ENCODE measurements around the gene TMEM260. TPM values are rescaled to one million over a fixed set of nuclear protein-coding genes. Genes with fewer than 3 reads are reported as not detected.
A peak's percentile ranks its signal among the peaks of the same experiment; 100 is the strongest.

The TMEM260 gene
- total and polyA plus RNA-seq, 2 experiments from 2014 or later: 19.7 to 28.7 TPM

DNA sequence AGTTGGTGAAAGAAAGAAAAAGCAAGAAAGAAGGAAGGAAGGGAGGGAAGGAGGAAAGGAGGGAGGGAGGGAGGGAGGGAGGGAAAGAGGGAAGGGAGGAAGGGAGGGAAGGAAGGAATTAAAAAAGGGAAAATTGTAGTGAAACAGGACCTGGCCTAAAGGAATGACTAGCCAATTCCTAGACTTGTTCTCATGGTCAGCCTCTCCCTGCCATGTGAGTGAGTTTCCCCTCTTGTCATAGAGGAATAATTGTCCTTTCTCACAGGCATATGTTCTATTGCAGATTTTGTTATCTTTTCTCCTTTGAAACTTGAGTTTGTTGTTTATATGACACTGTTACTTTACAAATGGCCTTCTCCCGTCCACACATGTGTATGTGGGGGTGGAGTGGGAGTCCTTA, 81.9 kb downstream of the TMEM260 start:
- no peaks in the 10 kb centered on the region for H4K20me1 ChIP-seq (ENCODE audit: insufficient read depth, poor library complexity, severe bottlenecking)
- H3K4me3 ChIP-seq: no peak overlapping the region
- H2AFZ ChIP-seq: no peak overlapping the region
- no peaks in the 10 kb centered on the region for H3K27me3 ChIP-seq
- H3K4me2 ChIP-seq: no peak overlapping the region
- TF ChIP-seq EZH2phosphoT487 (IDR thresholded peaks at IDR 0.05; ENCODE audit: low read depth, severe bottlenecking, unreplicated experiment) (no peak), EZH2 (IDR thresholded peaks at IDR 0.05; ENCODE audit: borderline replicate concordance) (no peak)
- TF ChIP-seq, protein P1, sequence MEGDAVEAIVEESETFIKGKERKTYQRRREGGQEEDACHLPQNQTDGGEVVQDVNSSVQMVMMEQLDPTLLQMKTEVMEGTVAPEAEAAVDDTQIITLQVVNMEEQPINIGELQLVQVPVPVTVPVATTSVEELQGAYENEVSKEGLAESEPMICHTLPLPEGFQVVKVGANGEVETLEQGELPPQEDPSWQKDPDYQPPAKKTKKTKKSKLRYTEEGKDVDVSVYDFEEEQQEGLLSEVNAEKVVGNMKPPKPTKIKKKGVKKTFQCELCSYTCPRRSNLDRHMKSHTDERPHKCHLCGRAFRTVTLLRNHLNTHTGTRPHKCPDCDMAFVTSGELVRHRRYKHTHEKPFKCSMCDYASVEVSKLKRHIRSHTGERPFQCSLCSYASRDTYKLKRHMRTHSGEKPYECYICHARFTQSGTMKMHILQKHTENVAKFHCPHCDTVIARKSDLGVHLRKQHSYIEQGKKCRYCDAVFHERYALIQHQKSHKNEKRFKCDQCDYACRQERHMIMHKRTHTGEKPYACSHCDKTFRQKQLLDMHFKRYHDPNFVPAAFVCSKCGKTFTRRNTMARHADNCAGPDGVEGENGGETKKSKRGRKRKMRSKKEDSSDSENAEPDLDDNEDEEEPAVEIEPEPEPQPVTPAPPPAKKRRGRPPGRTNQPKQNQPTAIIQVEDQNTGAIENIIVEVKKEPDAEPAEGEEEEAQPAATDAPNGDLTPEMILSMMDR (IDR thresholded peaks at IDR 0.05; ENCODE audit: poor library complexity): no peak
- no peaks in the 10 kb centered on the region for H3K9me3 ChIP-seq (ENCODE audit: low read depth)
- H3K36me3 ChIP-seq (replicated peaks; ENCODE audit: insufficient read depth, low read depth): no peaks in the 10 kb centered on the region
- no peaks in the 10 kb centered on the region for H3K79me2 ChIP-seq
- no peaks in the 10 kb centered on the region for H3K9me2 ChIP-seq (replicated peaks; ENCODE audit: insufficient read depth)
- WGBS (ENCODE audit: low lambda C conversion rate, missing lambda C conversion rate): 65% methylated on average over 1 of the region's 1 CpG
- DNase-seq (ENCODE audit: low spot score): no peak
- H3K4me1 ChIP-seq (ENCODE audit: insufficient read depth): peaks cover 18% of the 10 kb centered on the region
- no peak overlapping the region for H3K27ac ChIP-seq

DNA sequence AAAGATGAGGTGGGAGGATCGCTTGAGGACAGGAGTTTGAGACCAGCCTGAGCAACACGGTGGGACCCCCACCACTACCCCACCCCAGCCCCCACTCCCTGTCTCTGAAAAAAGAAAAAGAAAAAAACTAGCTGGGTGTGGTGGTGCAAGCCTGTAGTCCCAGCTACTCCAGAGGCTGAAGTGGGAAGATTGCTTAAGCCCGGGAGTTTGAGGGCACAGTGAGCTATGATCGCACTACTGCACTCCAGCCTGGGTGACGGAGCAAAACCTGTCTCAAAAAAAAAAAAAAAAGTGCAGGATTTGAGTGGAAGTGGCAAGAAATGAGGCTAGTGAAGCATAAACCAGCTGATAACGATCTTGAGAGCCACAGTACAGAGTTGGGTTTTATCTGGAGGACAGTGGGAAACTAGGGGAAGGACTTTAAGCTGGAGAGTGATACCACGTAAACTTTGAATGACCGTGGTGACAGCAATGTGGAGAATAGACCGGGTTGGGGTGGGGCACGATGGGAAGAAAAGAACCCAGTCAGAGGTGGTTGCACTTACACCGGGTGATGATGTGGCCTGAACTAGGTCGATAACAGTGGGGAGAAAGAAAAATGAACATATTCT, 85.3 kb downstream of the TMEM260 start:
- H2AFZ ChIP-seq: no peak overlapping the region
- WGBS (ENCODE audit: low lambda C conversion rate, missing lambda C conversion rate): 80% methylated on average over 10 of the region's 12 CpGs
- TF ChIP-seq EZH2 (IDR thresholded peaks at IDR 0.05; ENCODE audit: borderline replicate concordance) (no peak), EZH2phosphoT487 (IDR thresholded peaks at IDR 0.05; ENCODE audit: low read depth, severe bottlenecking, unreplicated experiment) (no peak)
- TF ChIP-seq, protein P1 (IDR thresholded peaks at IDR 0.05; ENCODE audit: poor library complexity): no peak
- no peaks in the 10 kb centered on the region for H3K79me2 ChIP-seq
- H3K4me2 ChIP-seq: no peak overlapping the region
- no peaks in the 10 kb centered on the region for H3K9me3 ChIP-seq (ENCODE audit: low read depth)
- H4K20me1 ChIP-seq (ENCODE audit: insufficient read depth, poor library complexity, severe bottlenecking): no peaks in the 10 kb centered on the region
- H3K27ac ChIP-seq: peak overlapping the region; percentile 84
- H3K4me1 ChIP-seq (ENCODE audit: insufficient read depth): peaks cover 15% of the 10 kb centered on the region
- no peaks in the 10 kb centered on the region for H3K36me3 ChIP-seq (replicated peaks; ENCODE audit: insufficient read depth, low read depth)
- no peak overlapping the region for H3K4me3 ChIP-seq
- H3K27me3 ChIP-seq: no peaks in the 10 kb centered on the region
- no peak for DNase-seq (ENCODE audit: low spot score)
- H3K9me2 ChIP-seq (replicated peaks; ENCODE audit: insufficient read depth): no peaks in the 10 kb centered on the region

DNA sequence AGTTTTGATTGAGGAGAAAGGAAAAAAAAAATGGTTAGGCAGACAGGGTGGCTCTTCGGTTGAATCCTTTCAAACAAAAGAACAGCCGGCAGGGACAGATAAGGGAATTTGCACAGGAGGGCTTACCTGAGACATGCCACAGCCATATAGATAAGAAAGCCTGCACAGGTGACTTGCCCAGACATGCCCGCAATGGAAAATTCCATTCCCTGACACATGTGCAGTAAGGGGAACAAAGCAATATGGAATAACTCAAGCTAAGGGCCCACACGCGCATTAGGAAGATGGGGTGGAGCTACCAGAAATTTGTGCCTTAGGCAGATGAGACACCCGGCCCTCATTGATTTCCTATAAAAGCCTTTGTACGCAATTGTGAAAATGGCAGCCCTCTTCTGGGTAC, 86.7 kb downstream of the TMEM260 start:
- Histone ChIP-seq H3K9me3 (ENCODE audit: low read depth) (no peaks in the 10 kb centered on the region), H3K27ac (peak overlapping the region; percentile 84), H3K9me2 (replicated peaks; ENCODE audit: insufficient read depth) (no peaks in the 10 kb centered on the region), H2AFZ (peak overlapping the region; percentile 18), H3K27me3 (no peaks in the 10 kb centered on the region), H3K4me3 (no peak overlapping the region), H3K4me2 (no peak overlapping the region), H4K20me1 (ENCODE audit: insufficient read depth, poor library complexity, severe bottlenecking) (no peaks in the 10 kb centered on the region), H3K4me1 (ENCODE audit: insufficient read depth) (peaks cover 15% of the 10 kb centered on the region), H3K79me2 (no peaks in the 10 kb centered on the region), H3K36me3 (replicated peaks; ENCODE audit: insufficient read depth, low read depth) (no peaks in the 10 kb centered on the region)
- TF ChIP-seq EZH2 (IDR thresholded peaks at IDR 0.05; ENCODE audit: borderline replicate concordance) (no peak), EZH2phosphoT487 (IDR thresholded peaks at IDR 0.05; ENCODE audit: low read depth, severe bottlenecking, unreplicated experiment) (no peak)
- TF ChIP-seq, protein P1 (IDR thresholded peaks at IDR 0.05; ENCODE audit: poor library complexity): no peak
- 61% methylated on average over 7 of the region's 7 CpGs for WGBS (ENCODE audit: low lambda C conversion rate, missing lambda C conversion rate)
- DNase-seq (ENCODE audit: low spot score): peak; percentile 65

Measured in hepatocyte (in vitro differentiated cells).